Measurements from ENCODE around the gene RBKS. TPM values are rescaled to one million over a fixed set of nuclear protein-coding genes. Genes with fewer than 3 reads are reported as not detected.
A peak's percentile ranks its signal among the peaks of the same experiment; 100 is the strongest.
"Not testable (repeated sequence)": the region's sequence is repeated elsewhere in the genome, so short reads cannot be mapped to it uniquely, and the experiment has no call there.

RBKS gene
- total RNA-seq, 2 experiments from 2014 or later, result 2.2 to 2.8 TPM

DNA sequence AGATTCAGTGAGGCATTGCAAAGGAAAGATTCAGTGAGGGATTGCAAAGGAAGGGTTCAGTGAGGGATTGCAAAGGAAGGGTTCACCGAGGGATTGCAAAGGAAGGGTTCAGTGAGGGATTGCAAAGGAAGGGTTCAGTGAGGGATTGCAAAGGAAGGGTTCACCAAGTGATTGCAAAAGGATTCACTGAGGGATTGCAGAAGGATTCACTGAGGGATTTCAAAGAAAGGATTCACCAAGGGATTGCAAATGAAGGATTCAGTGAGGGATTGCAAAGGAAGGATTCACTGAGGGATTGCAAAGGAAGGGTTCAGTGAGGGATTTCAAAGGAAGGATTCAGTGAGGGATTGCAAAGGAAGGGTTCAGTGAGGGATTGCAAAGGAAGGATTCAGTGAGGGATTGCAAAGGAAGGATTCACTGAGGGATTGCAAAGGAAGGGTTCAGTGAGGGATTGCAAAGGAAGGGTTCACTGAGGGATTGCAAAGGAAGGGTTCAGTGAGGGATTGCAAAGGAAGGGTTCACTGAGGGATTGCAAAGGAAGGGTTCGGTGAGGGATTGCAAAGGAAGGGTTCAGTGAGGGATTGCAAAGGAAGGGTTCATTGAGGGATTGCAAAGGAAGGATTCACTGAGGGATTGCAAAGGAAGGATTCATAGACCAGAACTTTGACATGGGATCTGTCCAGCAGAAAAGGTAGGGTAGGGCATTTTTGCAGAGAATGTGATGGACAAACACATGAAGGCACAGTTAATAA lies 141.2 kb downstream of the RBKS start:
- H3K4me3 Mint-ChIP-seq; H3K36me3 Mint-ChIP-seq (ENCODE audit: low read depth); H3K27ac Mint-ChIP-seq; POLR2A ChIA-PET; H3K4me1 Mint-ChIP-seq; DNase-seq; CTCF ChIA-PET: not testable (repeated sequence)
- peaks cover 23% of the 10 kb centered on the region for H3K27me3 Mint-ChIP-seq
- H3K9me3 Mint-ChIP-seq, result peaks cover 16% of the 10 kb centered on the region

DNA sequence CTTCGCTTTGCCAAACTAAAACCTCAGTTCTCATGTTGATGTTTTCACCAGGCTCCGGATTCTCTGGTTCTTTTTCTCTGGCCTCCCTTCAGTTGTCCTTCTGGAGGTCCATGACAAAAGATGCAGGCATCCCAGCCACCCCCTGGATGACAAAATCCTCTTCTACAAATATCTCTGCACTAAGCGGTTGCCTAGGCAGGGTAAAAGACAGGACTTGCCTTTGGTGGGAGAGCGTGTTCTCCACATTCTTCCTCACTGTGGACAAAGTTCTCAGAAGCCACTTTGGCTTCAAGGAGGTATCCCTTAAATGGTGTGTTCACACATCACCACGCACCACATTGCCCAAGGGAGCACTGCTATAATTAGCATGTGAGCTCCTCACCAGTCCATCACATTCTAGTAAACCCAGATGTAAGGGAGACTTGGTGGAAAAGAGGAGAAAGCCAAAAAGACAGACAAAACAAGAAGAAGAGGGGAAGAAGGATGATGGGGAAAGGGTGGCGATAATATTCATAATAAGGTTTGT lies 142.3 kb downstream of the RBKS start:
- Mint-ChIP-seq H3K27me3 (peaks cover 23% of the 10 kb centered on the region), H3K4me1 (no peaks in the 10 kb centered on the region), H3K27ac (no peak overlapping the region), H3K36me3 (ENCODE audit: low read depth) (peaks cover 9% of the 10 kb centered on the region), H3K4me3 (no peak overlapping the region), H3K9me3 (peaks cover 16% of the 10 kb centered on the region)
- no peak for DNase-seq
- ChIA-PET CTCF (no interaction called here), POLR2A (no interaction called here)

DNA sequence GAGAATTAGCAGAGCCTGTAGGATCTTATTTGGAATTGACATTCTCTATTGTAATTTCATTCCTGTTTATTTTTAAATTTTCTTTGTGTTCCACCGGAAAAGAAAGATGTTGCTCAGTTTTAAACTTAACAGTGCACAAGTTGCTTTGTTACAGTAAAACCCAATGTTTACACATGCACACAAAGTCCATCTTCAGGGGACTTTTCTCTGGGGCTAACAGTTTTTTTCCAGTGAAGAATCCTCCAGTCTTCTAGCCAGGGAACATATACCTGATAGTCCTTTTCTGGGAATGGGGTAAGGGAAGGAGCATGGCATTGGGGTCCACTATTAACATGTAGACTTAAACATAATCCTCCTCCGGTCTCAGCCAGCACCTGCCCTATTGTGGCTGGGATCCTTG lies 143.9 kb downstream of the RBKS start:
- ChIA-PET CTCF (no interaction called here), POLR2A (no interaction called here)
- H3K4me3 Mint-ChIP-seq, result no peak overlapping the region
- peaks cover 16% of the 10 kb centered on the region for H3K9me3 Mint-ChIP-seq
- DNase-seq, result no peak
- peaks cover 9% of the 10 kb centered on the region for H3K36me3 Mint-ChIP-seq (ENCODE audit: low read depth)
- no peaks in the 10 kb centered on the region for H3K4me1 Mint-ChIP-seq
- no peak overlapping the region for H3K27ac Mint-ChIP-seq
- H3K27me3 Mint-ChIP-seq, result peaks cover 23% of the 10 kb centered on the region

DNA sequence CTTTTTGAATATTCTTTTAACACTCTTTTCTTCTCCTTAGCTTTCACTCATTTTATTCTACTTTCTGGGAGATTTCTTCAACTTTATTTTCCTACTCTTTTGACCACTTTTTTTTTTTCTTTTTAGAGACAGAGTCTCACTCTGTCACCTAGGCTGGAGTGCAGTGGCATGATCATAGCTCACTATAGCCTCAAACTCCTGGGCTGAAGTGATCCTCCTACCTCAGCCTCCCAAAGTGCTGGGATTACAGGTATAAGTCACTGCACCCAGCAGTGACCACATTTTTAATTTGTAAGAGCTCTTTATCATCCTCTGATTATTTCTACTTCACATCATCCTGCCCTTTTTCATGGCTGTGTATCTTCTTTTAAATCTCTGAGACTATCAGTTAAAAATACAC lies 144.7 kb downstream of the RBKS start:
- Mint-ChIP-seq H3K9me3 (peaks cover 16% of the 10 kb centered on the region), H3K27me3 (peaks cover 23% of the 10 kb centered on the region)
- H3K4me3 Mint-ChIP-seq; H3K4me1 Mint-ChIP-seq; DNase-seq; H3K36me3 Mint-ChIP-seq (ENCODE audit: low read depth); H3K27ac Mint-ChIP-seq: not testable (repeated sequence)
- ChIA-PET POLR2A (interaction anchor here (1.2 kb wide), 1 partner anchor 26 kb away, joined by 4 read pairs; the partner anchor contains the start of gene MRPL33), CTCF (interaction anchor here (2.6 kb wide), 1 partner anchor 9 kb away, joined by 8 read pairs; no protein-coding TSS in a partner anchor)

DNA sequence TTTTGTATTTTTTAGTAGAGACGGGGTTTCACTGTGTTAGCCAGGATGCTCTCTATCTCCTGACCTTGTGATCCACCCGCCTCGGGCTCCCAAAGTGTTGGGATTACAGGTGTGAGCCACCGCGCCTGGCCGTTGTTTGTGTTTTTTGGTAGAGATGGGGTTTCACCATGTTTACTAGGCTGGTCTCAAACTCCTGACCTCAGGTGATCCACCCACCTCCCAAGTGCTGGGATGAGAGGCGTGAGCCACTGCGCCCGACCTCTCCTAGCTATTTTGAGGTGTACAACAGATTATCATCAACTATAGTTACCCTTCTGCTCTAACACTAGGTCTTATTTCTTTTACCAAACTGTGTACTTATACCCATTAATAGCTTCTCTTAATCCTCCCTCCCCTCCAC lies 147.6 kb downstream of the RBKS start:
- Mint-ChIP-seq H3K36me3 (ENCODE audit: low read depth) (no peaks in the 10 kb centered on the region), H3K9me3 (no peaks in the 10 kb centered on the region), H3K27ac (no peak overlapping the region), H3K4me3 (no peak overlapping the region), H3K4me1 (no peaks in the 10 kb centered on the region), H3K27me3 (peaks cover 8% of the 10 kb centered on the region)
- DNase-seq, result no peak
- POLR2A ChIA-PET, result no interaction called here
- CTCF ChIA-PET, result interaction anchor here (1.2 to 1.6 kb wide), 2 partner anchors 10 to 21 kb away, joined by 3 read pairs; no protein-coding TSS in a partner anchor

DNA sequence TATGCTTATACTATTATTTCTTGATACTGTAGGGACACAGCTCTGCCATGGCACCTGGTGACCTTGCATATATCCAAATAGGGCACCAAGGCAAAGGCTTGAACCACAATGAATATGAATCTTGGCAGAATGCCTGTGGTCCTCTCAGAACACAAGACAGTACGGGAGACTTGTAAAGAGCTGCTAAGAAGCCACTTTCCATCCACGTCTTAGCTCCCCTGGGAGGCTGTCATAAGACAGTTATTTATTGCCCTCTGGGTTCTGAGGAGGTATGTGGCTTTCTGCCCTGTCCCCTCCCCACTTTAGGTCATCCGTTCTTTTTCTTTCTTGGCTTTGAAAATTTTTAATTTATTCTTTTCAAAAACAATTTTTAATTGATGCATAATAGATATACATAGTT lies 148.5 kb downstream of the RBKS start:
- no peaks in the 10 kb centered on the region for H3K4me1 Mint-ChIP-seq
- ChIA-PET CTCF (interaction anchor here (1.0 to 1.6 kb wide), 3 partner anchors 10 to 582 kb away, joined by 3 read pairs; no protein-coding TSS in a partner anchor), POLR2A (no interaction called here)
- no peak overlapping the region for H3K27ac Mint-ChIP-seq
- H3K4me3 Mint-ChIP-seq, result no peak overlapping the region
- no peaks in the 10 kb centered on the region for H3K9me3 Mint-ChIP-seq
- no peak for DNase-seq
- H3K36me3 Mint-ChIP-seq (ENCODE audit: low read depth), result no peaks in the 10 kb centered on the region
- H3K27me3 Mint-ChIP-seq, result peaks cover 8% of the 10 kb centered on the region

DNA sequence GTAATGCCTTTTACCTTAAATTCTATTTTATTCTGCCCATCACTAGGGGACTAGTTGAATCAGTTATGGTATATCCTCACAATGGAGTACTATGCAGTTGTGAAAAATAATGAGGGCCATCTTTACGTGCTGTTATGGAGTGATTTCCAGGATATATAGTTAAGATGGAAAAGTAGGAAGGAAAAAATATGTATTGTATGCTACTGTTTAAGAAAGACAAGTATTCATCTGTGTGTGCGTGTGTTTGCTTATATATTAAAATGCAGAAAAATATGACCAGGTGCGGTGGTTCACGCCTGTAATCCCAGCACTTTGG lies 151.2 kb downstream of the RBKS start:
- no peak overlapping the region for H3K4me3 Mint-ChIP-seq
- DNase-seq, result no peak
- no peaks in the 10 kb centered on the region for H3K27me3 Mint-ChIP-seq
- no peak overlapping the region for H3K27ac Mint-ChIP-seq
- no peaks in the 10 kb centered on the region for H3K9me3 Mint-ChIP-seq
- POLR2A ChIA-PET, result no interaction called here
- CTCF ChIA-PET, result no interaction called here
- peaks cover 9% of the 10 kb centered on the region for H3K4me1 Mint-ChIP-seq
- H3K36me3 Mint-ChIP-seq (ENCODE audit: low read depth), result no peaks in the 10 kb centered on the region

DNA sequence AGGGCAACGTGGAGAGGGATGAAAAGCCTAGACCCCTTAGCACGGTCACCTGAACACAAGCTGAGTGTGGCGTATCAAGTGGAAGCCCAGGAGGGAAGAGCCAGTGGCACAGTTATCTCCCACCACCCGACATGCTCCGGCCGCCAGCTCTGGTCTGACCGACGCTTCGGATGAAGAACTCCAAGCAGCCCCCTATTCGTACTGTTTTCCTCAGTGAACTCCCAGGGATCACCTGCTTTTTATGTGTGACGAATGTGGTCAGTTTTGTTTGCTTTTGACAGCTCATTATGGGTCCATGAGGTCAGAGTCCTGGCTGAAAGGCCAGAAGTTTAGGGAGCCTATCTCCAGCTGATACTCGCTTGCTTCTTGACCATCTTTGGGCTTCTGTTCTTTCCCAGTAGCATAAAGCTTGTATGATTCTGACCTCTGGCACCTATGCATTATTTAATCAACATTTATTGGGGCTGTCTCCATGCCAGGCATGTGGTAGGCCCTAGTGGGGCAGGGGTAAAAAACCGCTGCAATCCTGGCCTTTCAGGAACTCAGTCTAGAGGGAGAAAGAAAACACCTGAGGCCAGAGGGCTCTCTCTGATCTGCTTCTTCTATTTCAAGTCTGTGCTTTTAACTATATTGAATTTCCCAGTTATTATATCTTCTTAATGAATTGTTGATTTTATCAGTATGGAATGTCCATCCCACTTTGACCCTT lies 151.7 kb downstream of the RBKS start:
- DNase-seq, result no peak
- H3K4me1 Mint-ChIP-seq, result peaks cover 9% of the 10 kb centered on the region
- H3K27me3 Mint-ChIP-seq, result no peaks in the 10 kb centered on the region
- no peaks in the 10 kb centered on the region for H3K36me3 Mint-ChIP-seq (ENCODE audit: low read depth)
- POLR2A ChIA-PET, result no interaction called here
- no peak overlapping the region for H3K27ac Mint-ChIP-seq
- CTCF ChIA-PET, result no interaction called here
- H3K9me3 Mint-ChIP-seq, result peaks cover 1% of the 10 kb centered on the region
- H3K4me3 Mint-ChIP-seq, result no peak overlapping the region

DNA sequence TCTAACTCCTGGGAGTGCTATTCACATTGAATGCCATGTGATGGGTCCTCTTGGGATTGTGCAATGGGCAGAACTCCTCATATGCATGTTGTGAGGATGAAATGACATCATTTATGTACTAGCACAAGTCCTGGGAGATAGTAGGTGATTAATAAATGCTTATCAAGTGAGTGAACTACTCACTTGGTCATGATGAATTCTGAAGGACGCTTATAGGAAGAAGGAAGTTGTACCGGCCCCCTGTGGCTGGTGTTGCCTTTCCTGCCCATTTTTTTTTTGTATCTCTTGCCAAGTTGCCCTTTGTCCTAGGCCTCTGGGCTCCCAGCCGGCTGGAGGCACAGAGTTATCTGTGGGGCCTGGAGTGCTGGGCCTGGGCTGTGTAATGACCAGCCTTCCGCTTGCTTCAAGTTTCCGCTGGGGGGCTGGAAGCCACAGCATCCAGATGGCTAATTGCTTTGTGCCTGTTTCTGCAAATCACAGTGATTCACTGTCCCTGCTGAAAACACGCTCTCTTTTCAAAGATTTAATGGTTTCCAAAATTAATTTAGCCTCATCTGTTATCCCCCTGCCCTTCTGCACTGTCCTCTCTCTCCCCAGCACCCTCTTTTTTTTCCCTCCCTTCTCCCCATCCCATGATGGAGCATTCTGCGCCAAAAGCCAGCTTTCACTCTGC lies 152.4 kb downstream of the RBKS start:
- POLR2A ChIA-PET, result interaction anchor here (1.1 kb wide), 1 partner anchor 15 kb away, joined by 3 read pairs; no protein-coding TSS in a partner anchor
- Mint-ChIP-seq H3K27ac (no peak overlapping the region), H3K36me3 (ENCODE audit: low read depth) (no peaks in the 10 kb centered on the region), H3K27me3 (no peaks in the 10 kb centered on the region), H3K4me1 (peaks cover 9% of the 10 kb centered on the region), H3K4me3 (no peak overlapping the region), H3K9me3 (peaks cover 4% of the 10 kb centered on the region)
- DNase-seq, result no peak
- CTCF ChIA-PET, result interaction anchor here (0.8 kb wide), 1 partner anchor 15 kb away, joined by 3 read pairs; no protein-coding TSS in a partner anchor

DNA sequence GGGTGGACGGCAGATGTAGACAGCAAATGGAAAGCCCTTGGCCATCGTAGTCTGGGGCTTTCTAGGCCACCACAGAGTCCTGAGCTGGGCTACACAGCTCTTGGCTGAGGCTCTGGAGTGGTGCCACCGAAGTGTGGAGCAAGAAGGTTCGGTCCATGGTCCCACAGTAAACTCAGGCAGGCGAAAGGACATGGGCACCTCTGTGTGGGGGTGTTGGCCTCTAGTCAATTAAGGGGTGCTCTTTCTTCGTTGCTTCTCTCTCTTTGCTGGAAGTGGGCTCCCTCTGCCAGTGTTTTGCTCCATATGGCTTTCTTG lies 153.3 kb downstream of the RBKS start:
- Mint-ChIP-seq H3K4me3 (no peak overlapping the region), H3K36me3 (ENCODE audit: low read depth) (no peaks in the 10 kb centered on the region), H3K27me3 (no peaks in the 10 kb centered on the region), H3K4me1 (peaks cover 9% of the 10 kb centered on the region), H3K27ac (no peak overlapping the region), H3K9me3 (peaks cover 4% of the 10 kb centered on the region)
- POLR2A ChIA-PET, result interaction anchor here (1.1 kb wide), 1 partner anchor 16 kb away, joined by 3 read pairs; no protein-coding TSS in a partner anchor
- DNase-seq, result no peak
- CTCF ChIA-PET, result interaction anchor here (1.7 kb wide), 1 partner anchor 13 kb away, joined by 7 read pairs; no protein-coding TSS in a partner anchor

DNA sequence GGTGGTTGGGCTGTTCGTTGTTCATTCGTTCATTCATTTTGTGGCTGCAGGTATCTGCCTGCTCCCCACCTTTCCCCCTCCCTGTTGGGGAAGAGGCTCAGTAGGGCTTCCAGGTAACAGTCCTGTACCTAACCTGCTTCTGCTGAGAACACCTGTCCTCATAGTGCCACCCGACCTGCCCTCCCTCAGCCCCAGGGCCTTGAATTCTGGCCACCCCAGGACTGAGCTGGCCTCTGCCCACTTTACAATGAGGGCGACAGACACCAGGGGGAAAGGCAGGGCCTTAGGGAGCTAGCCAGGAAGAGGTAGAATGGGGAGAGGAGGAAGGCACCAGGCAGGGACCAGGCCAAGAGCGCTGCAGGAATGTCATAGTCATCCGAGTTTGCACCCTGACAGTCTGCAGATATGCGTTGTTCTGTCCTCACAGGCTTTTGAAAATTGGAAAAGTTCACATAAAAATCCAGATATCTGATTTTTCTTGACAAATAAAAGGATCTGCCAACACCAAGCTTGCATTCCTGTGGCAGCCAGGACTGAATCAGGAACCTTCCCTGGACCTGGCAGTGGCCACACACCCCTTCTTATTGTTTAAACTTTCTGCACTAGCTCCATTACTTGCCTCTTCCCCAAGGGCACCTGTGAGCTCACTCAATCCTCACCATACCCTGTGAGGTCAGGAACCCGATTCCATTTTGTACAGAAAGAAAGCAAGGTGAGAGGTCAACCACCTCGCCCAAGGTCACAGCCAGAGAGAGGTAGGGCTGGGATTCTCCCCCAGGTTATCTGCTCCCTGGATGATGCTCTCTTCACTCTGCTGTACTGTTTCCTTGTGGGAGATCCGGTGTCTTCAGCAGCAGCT lies 153.9 kb downstream of the RBKS start:
- Mint-ChIP-seq H3K9me3 (peaks cover 4% of the 10 kb centered on the region), H3K36me3 (ENCODE audit: low read depth) (no peaks in the 10 kb centered on the region), H3K4me1 (peaks cover 9% of the 10 kb centered on the region), H3K27me3 (no peaks in the 10 kb centered on the region), H3K27ac (no peak overlapping the region), H3K4me3 (no peak overlapping the region)
- ChIA-PET POLR2A (interaction anchor here (1.1 kb wide), 1 partner anchor 16 kb away, joined by 3 read pairs; no protein-coding TSS in a partner anchor), CTCF (interaction anchor here (1.7 kb wide), 1 partner anchor 12 kb away, joined by 7 read pairs; no protein-coding TSS in a partner anchor)
- DNase-seq, result peak; percentile 4

DNA sequence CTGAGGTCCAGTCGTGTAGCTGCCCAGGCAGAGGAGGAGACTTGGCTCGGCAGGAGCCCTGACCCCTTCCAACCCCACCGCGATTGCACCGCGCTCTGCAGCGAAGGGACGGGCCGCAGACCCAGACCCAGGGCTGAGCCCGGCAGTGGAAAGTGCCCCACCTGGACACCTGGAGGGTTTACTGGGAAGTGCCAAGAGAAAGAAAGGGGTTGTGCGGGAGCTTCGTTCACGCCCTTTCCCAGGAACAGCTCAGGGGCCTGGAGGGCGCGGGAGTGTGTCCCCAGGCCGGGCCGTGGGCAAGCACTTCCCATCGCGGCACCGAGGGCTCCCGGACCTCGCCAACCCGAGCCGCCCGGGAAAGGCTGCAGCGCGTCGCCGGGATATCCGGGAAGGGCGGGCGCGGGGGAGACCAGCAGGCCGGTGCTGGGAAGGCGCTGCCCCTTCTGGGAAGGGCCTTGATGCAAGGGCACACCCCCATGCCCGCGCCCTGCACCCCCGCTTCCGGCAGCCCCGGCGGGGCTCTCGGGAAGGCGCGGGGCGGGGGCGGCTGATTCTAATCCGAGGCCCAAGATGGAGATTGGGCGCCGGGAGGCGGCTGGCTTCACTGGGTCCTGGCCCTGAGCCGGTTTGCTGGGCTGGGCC lies 154.8 kb downstream of the RBKS start:
- H3K27ac Mint-ChIP-seq, result no peak overlapping the region
- ChIA-PET CTCF (interaction anchor here (1.7 kb wide), 1 partner anchor 12 kb away, joined by 7 read pairs; no protein-coding TSS in a partner anchor), POLR2A (no interaction called here)
- no peaks in the 10 kb centered on the region for H3K27me3 Mint-ChIP-seq
- DNase-seq, result peak; percentile 44
- peaks cover 4% of the 10 kb centered on the region for H3K9me3 Mint-ChIP-seq
- H3K4me3 Mint-ChIP-seq, result no peak overlapping the region
- H3K36me3 Mint-ChIP-seq (ENCODE audit: low read depth), result no peaks in the 10 kb centered on the region
- peaks cover 9% of the 10 kb centered on the region for H3K4me1 Mint-ChIP-seq

All from activated CD4-positive, alpha-beta memory T cell treated with anti-CD3 and anti-CD28 coated beads, Interleukin-2, amount 10 ng/mL, durations not matched to agents 7 days and 5 days (primary cell).